ENCODE results near the gene USP8.

DNA sequence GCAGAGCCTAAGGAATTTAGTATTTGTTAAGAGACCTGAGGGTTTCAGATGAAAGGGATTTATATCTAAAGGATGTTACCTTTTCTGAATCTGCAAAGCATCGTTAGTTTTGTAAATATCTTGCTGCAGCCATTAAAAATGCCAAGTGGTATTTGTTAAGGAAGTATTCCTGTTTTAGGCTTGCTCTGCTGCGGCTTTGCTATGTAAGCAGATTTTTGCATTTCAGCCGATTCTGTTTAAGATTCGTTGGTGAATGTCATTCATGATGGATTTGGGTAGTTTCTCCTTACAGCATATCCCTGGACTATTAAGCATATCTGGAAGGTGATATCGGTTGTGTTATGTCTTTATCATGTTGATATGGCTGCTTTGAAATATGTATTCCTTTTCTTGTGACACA, 1.0 kb downstream of the USP8 start:
- TF ChIP-seq POLR2A (IDR thresholded peaks at IDR 0.05), result no peak
- TF ChIP-seq, protein P1, sequence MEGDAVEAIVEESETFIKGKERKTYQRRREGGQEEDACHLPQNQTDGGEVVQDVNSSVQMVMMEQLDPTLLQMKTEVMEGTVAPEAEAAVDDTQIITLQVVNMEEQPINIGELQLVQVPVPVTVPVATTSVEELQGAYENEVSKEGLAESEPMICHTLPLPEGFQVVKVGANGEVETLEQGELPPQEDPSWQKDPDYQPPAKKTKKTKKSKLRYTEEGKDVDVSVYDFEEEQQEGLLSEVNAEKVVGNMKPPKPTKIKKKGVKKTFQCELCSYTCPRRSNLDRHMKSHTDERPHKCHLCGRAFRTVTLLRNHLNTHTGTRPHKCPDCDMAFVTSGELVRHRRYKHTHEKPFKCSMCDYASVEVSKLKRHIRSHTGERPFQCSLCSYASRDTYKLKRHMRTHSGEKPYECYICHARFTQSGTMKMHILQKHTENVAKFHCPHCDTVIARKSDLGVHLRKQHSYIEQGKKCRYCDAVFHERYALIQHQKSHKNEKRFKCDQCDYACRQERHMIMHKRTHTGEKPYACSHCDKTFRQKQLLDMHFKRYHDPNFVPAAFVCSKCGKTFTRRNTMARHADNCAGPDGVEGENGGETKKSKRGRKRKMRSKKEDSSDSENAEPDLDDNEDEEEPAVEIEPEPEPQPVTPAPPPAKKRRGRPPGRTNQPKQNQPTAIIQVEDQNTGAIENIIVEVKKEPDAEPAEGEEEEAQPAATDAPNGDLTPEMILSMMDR (IDR thresholded peaks at IDR 0.05), result no peak

Measured in lower leg skin (tissue), 3 donors.